HepG2 (cell line): Measurements from ENCODE around the gene SYNJ2. TPM values are rescaled to one million over a fixed set of nuclear protein-coding genes. Genes with fewer than 3 reads are reported as not detected.

Source experiments
- CBFB ChIP-seq: sonication (generic); formaldehyde crosslinking; IDR thresholded peaks from 2 replicates; pipeline ENCODE4 v1.4.0; 2020; ENCODE audit warnings: missing genetic modification reagents
- DR1 ChIP-seq: sonication (generic); formaldehyde crosslinking; IDR thresholded peaks from 2 replicates; pipeline ENCODE4 v1.8.0; 2021; ENCODE audit warnings: mild to moderate bottlenecking, missing genetic modification reagents, inconsistent platforms
- EP300 ChIP-seq, 3 experiments: sonication (generic) in 1 of 3; formaldehyde crosslinking in 1 of 3; IDR thresholded peaks; 2 replicates each; pipeline versions ENCODE4 v1.5.1 to v1.6.1; 2011 to 2020; ENCODE audit warnings: low read depth in 2 of 3, low read length in 2 of 3, borderline replicate concordance in 1 of 3, improper control_type of control experiment in 1 of 3, mild to moderate bottlenecking in 1 of 3, missing genetic modification reagents in 1 of 3, moderate library complexity in 1 of 3
- FIP1L1 ChIP-seq: fragments of 200-400 bp; formaldehyde crosslinking; IDR thresholded peaks from 2 replicates; pipeline ENCODE4 v1.6.1; 2018; ENCODE audit warnings: low read depth, mild to moderate bottlenecking, low read length, moderate library complexity, borderline replicate concordance; ENCODE audit not compliant: insufficient read depth
- KAT2B ChIP-seq: fragments of 150-350 bp; IDR thresholded peaks from 2 replicates; pipeline ENCODE4 v1.6.1; 2014; ENCODE audit warnings: low read depth, low read length, borderline replicate concordance
- PBX2 ChIP-seq: IDR thresholded peaks from 2 replicates; pipeline ENCODE4 v1.6.1; 2016; ENCODE audit warnings: control low read depth
- RARA ChIP-seq: IDR thresholded peaks from 2 replicates; pipeline ENCODE4 v1.6.1; 2016; ENCODE audit warnings: missing genetic modification reagents, missing compliant biosample characterization
- SNAPC5 ChIP-seq: sonication (generic); formaldehyde crosslinking; IDR thresholded peaks from 2 replicates; pipeline ENCODE4 v1.8.1; 2023; ENCODE audit warnings: mild to moderate bottlenecking, missing genetic modification reagents, borderline replicate concordance
- TFE3 ChIP-seq: IDR thresholded peaks from 2 replicates; pipeline ENCODE4 v1.6.1; 2016
- UBTF ChIP-seq: sonication (generic); formaldehyde crosslinking; IDR thresholded peaks from 2 replicates; pipeline ENCODE4 v1.4.0; 2020; ENCODE audit warnings: mild to moderate bottlenecking, missing genetic modification reagents
- ZBTB10 ChIP-seq: sonication (generic); formaldehyde crosslinking; IDR thresholded peaks from 2 replicates; pipeline ENCODE4 v1.4.0; 2020; ENCODE audit warnings: missing genetic modification reagents, borderline replicate concordance
- ZBTB46 ChIP-seq: sonication (generic); formaldehyde crosslinking; IDR thresholded peaks from 2 replicates; pipeline ENCODE4 v1.4.0; 2020; ENCODE audit warnings: mild to moderate bottlenecking, missing genetic modification reagents, borderline replicate concordance
- ZKSCAN1 ChIP-seq: fragments of 150-350 bp; IDR thresholded peaks from 2 replicates; pipeline ENCODE4 v1.6.1; 2014; ENCODE audit warnings: low read length
- ZNF235 ChIP-seq: sonication (generic); formaldehyde crosslinking; IDR thresholded peaks from 2 replicates; pipeline ENCODE4 v1.8.1; 2023; ENCODE audit warnings: mild to moderate bottlenecking, missing genetic modification reagents, borderline replicate concordance
- ZNF335 ChIP-seq: sonication (generic); formaldehyde crosslinking; IDR thresholded peaks from 2 replicates; pipeline ENCODE4 v1.4.0; 2020; ENCODE audit warnings: missing genetic modification reagents
- ZNF580 ChIP-seq: IDR thresholded peaks from 2 replicates; pipeline ENCODE4 v1.6.1; 2016; ENCODE audit warnings: low read depth, borderline replicate concordance
- ZNF777 ChIP-seq: sonication (generic); formaldehyde crosslinking; IDR thresholded peaks from 2 replicates; pipeline ENCODE4 v1.4.0; 2020; ENCODE audit warnings: missing genetic modification reagents
- ZSCAN9 ChIP-seq: IDR thresholded peaks from 2 replicates; pipeline ENCODE4 v1.6.1; 2016; ENCODE audit warnings: borderline replicate concordance
- polyA plus RNA-seq, 8 experiments: library from polyadenylated mRNA; depleted of rRNA in 3 of 8; stranded (reverse) in 7 of 8; unstranded in 1 of 8; fragments of >200 nt; fragmentation: Illumina TruSeq in 4 of 8; extraction: Trizol in 4 of 8; gene quantifications; 2 replicates each; pipeline versions ENCODE4 v1.2.1 to v1.2.3, GENCODE V29; 2011 to 2016; ENCODE audit warnings: low read depth in 4 of 8, missing spikeins in 1 of 8, mixed read lengths in 1 of 8; ENCODE audit not compliant: insufficient read depth in 1 of 8
- total RNA-seq, 5 experiments: library from RNA; depleted of rRNA; stranded (reverse); fragments of >200 nt; fragmentation: Illumina TruSeq; extraction: Trizol; gene quantifications; 2 replicates each; pipeline ENCODE4 v1.2.3, GENCODE V29; 2016; ENCODE audit warnings: low read depth in 1 of 5

Gene SYNJ2
- total and polyA plus RNA-seq, 2 of the 13 experiments (the other 11 are each of a cell fraction or from before 2014, with no cell fraction given) = 39.1 to 57.6 TPM

- TF ChIP-seq UBTF = no peak; the same call in 1 of the 2 replicates
- peak; percentile 8; the same call in 1 of the 2 replicates for TF ChIP-seq ZNF777
- 0 out of 2 replicates have a peak, but pooled peaks have one; percentile 9 for TF ChIP-seq ZBTB10 (CRISPR knock-in tag)
- no peak for TF ChIP-seq KAT2B
- TF ChIP-seq TFE3 = no peak
- no peak for TF ChIP-seq CBFB
- TF ChIP-seq RARA (CRISPR knock-in tag) = no peak
- TF ChIP-seq PBX2 (CRISPR knock-in tag) = no peak
- peak; percentile 68; the same call in 1 of the 2 replicates for TF ChIP-seq ZNF235 (CRISPR knock-in tag)
- TF ChIP-seq FIP1L1 = no peak
- TF ChIP-seq ZSCAN9 (CRISPR knock-in tag) = no peak
- TF ChIP-seq EP300 (IDR thresholded peaks at IDR 0.05; ENCODE audit: low read depth in 2 of 2, low read length in 2 of 2) = 0 out of 4 replicates have a peak, but pooled peaks of 1 of the 2 experiments have one; percentile 18
- TF ChIP-seq EP300 (CRISPR knock-in tag; IDR thresholded peaks at IDR 0.05; ENCODE audit: borderline replicate concordance) = no peak
- TF ChIP-seq ZBTB46 = no peak
- TF ChIP-seq SNAPC5 (CRISPR knock-in tag) = no peak
- no peak for TF ChIP-seq ZNF335
- no peak for TF ChIP-seq ZNF580 (CRISPR knock-in tag)
- TF ChIP-seq DR1 (CRISPR knock-in tag) = no peak
- no peak for TF ChIP-seq ZKSCAN1
Observed at GRCh38 chr6:157982102-157982562, 469 bp downstream of the SYNJ2 start (continued).
